Left renal cortex interstitium (tissue), 4 donors: ENCODE data around the gene GDF10. TPM values are rescaled to one million over a fixed set of nuclear protein-coding genes. Genes with fewer than 3 reads are reported as not detected.

Source experiments
- DNase-seq, 4 donors: peaks; one replicate each; pipeline ENCODE4 v3.0.0-alpha.2; 2013; ENCODE audit warnings: low read depth in 4 of 4, low spot score in 2 of 4, missing footprints in 1 of 4
- polyA plus RNA-seq, 4 donors: library from polyadenylated mRNA; unstranded; fragments of 120-200 nt; gene quantifications; one replicate each; pipeline ENCODE4 v1.2.1, GENCODE V29; 2013; ENCODE audit not compliant: insufficient read length in 4 of 4

The GDF10 gene
- polyA plus RNA-seq, 4 donors = 1.2 to 3.1 (median 1.8) TPM

DNA sequence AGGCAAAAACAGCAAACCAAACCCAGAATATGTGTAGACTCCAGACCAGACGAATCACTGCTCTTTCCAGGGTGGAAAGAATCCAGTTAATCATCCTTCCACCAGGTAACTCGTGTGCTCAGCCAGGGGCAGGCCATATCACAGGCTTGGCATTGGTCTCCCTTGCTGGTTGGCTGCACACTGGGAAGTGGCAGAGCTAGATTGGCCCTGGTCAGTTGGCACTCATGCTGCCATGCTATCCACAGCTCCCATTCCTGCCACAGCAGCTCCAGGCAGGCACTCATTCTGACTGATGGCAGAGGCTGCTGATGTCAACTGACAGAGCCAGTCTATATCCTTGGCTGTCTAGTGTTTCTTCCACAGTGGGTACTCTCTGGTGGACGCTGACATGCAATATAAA is 9.7 kb upstream of the GDF10 start:
- DNase-seq = no peak

DNA sequence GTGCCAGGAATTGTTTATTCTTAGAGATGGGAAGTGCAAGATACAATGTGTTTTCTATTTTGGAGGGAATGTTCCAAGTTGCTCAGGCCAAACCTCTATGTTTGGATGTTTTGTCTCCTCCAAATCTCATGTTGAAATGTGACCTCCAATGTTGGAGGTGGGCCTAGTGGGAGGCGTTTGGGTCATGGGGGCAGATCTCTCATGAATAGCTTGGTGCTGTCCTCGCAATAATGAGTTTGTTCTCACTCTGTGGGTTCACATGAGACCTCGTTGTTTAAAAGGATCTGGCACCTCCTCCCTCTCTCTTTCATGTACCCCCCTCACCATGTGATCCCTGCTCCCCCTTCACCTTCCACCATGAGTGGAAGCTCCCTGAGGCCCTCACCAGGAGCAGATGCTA is 8.3 kb upstream of the GDF10 start:
- no peak for DNase-seq

DNA sequence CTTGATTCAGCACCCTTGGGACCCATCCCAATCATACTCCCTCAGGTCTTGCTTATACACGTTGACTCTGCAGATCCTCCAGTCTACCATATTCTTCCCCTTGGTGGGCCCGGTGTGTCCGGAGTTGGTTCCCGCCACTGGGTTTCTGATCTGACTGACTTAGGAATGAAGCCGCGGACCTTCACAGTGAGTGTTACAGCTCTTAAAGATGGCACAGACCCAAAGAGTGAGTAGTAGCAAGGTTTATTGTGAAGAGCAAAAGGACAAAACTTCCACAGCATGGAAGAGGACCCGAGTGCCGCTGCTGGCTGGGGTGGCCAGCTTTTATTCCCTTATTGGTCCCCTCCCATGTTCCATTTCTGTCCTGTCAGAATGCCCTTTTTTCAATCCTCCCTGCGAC is 5.9 kb upstream of the GDF10 start:
- DNase-seq = no peak

DNA sequence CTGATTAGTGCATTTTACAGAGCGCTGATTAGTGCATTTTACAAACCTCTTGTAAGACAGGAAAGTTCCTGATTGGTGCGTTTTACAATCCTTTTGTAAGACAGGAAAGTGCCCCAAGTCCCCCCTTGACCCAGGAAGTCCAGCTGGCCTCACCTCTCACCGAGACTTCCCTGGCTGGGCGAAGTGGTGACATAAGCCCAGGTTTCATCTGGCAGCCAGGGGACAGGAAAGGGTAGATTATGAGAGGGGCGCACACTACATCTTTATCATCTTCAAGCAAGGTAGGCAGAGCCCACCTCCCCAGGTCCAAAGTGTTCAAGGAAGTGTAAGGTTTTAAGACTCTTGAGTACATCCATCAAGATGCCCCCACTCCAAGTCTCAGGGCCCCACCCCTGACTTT is 5.5 kb upstream of the GDF10 start:
- DNase-seq = no peak

DNA sequence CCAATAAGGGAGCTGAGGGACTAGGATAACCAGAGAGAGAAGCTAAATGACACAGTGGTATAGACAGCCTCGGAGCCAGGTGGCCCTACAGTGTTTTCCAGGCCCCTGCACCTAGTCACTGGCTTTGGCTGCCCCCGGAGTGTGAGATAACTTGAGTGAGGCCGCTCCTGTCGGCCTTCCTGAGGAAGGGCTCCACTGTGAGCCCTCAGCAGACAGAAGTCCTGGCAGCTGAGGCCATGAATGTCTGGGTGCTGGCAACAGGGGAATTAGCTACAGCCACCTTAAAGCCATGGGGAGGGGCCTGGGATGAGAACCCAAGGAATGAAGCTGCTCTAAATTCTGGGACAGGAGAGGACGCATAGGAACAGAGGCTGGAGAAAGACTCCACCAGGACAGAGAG is 4.6 kb upstream of the GDF10 start:
- no peak for DNase-seq

DNA sequence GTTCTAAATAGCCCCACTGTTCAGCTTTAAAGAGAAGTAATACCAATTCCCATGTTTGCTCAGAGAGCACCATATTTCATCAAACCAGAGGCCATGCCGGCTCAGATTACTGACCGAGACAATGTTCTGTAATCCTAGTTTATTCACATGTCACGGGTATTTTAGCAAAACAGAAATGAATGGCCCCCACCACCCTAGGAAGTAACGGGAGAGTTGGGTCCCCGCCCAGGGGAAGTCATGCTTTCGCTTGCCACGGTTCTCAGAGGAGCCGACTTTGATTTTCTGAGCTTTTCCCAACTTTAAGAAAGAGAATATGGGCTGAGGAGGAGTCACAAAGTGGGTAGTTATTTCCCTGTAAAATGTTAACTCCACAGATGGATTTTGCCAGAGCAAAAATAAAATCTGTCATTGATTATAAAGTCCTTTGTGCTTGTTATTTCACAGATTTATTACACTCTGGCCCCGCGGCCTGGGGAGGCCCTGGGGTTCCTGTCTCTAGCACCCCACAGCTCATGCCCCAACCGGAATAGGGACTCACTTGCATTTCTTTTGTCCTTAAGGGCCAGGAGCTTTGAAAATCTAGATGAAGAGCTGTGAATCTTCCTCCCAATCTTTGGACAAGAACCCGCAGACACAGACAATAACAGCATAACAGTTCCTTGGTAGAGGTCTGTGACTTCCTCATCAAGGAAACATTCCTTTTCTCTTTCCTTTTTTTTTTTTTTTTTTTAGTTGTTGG is 3.7 kb upstream of the GDF10 start:
- DNase-seq = no peak

DNA sequence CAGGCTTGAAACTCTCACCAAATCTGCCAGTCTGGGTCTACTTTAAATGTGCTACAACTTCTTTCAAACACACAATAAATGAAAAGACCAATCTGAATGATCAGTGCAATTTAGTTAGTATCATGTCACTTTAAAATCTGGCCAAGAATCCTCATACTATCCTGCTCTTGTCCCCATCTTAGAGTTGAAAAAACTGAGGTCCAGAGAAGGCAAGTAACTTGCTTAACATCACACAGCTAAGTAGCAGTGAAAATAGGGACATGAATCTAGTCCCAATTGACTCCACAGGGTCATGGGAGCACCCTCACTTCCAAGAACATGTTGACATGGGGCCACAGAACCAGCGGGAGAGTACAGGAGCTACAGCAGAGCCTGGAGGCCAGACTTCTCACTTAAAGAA is 3.1 kb upstream of the GDF10 start:
- no peak for DNase-seq

DNA sequence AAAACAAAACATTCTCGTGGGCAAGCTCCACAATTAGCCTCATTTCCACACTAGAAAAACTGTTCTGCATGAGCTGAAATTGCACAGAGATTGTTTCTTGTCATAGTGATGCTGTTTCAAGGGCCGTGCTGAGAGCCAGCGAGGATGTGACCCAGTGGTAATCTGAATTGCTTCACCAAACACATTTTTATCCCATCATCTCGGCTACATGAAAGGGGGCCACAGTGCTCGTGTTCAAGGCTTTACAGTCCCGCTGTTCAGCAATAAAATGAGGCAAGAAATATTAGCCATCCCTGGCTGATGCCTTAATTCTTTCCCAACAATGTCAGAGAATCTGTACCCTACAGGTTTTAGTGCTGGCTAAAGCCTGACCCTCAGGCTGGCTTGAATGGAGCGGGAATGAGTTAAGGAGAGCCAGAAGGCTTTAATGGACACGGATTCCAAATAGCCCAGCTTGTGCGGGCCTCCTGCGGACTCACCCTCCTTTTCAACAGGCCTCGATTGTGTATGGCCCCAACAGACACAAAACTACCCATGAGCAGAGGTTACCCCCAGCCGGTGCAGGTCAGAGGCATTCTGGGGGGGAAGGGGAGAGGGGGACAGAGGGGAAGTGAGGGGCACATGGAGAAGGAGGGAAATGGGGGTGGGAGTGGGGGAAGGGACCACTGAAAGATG is 2.0 kb upstream of the GDF10 start:
- DNase-seq = no peak

DNA sequence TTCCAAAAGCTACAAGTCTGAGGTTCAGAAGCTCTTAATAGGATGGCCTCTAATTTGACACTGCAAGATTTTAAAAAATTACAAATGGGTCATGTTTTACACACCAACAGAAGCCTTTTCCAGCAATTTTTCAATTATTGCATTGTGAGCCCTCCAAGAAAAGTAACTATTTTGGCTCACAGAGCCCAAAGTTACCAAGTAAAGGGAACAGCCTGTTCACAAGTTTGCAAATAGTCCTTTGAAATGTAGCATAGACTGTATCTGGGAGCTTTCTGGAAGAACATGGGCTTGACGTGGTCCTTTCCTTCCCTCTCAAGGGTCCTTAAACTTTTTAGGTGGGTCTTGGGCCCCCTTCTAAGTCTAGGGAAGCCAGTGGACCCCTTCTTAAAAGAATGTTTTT is 1.3 kb upstream of the GDF10 start:
- no peak for DNase-seq

DNA sequence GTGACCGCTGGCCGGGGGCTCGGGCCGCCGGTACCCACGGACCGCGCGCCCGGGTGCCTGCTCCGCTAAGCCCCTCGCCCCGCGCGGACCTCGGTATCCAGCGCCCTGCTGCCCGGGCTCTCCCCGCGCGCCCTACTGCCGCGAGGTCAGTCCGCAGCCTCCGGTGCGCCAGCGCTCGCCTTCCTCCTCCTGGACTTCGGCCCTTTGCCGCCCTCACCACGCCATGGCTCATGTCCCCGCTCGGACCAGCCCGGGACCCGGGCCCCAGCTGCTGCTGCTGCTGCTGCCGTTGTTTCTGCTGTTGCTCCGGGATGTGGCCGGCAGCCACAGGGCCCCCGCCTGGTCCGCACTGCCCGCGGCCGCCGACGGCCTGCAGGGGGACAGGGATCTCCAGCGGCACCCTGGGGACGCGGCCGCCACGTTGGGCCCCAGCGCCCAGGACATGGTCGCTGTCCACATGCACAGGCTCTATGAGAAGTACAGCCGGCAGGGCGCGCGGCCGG is 483 bp downstream of the GDF10 start:
- no peak for DNase-seq

DNA sequence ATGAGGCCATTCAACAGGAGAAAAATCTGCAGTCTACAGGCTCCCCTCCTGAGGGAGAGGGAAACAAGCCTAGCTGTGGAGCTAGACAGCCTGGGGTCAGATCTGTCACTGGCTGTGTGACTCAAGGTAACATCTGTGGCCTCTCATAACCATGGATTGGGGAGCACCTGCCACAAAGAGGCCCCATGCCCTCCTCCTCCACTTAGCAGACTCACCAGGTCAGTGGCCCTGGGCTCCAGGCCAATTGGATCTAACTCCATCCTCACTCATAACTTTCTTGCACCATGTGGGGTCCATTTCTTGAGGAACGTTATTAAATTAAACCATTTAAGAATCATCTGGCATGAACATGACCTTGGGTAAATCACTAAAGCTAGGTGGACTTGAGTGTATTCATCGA is 1.8 kb downstream of the GDF10 start:
- no peak for DNase-seq

DNA sequence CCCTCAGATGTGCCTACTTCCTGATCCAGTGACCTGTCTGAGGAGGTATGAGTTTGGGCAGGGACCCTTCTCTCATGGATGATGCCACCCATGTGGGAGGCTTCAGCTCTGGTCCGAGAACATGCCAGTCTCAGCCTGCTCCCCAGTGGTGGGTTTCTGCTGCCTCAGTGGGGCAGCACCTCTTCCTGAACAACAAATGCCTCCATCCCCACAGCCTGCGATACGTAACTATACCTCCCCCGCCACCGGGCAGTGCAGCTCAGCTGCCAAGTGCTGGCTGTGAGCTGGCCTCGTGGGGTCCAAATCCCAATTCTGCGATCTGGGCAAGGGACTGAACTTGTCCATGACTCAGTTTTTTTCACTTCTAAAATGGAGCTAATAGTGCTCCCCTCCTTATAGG is 3.1 kb downstream of the GDF10 start:
- no peak for DNase-seq

DNA sequence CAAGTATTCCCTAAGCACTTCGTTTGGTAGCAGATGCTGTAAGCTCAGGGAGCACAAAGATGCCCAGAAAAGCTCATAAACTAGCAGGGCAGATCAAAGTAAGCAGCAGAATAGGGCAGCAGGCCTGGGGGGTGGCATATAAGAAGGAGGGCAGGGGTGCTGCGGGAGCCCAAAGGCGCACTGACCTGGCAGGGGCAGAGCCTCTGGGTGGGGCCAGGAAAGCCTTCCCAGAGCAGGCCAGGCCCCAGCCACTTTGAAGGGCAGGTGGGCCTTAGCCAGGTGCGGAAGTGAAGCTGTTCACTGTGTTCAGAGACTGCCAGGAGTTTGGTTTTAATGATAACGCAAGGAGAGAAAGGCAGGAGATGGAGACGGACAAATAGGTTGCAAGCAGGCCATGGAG is 3.9 kb downstream of the GDF10 start:
- no peak for DNase-seq

DNA sequence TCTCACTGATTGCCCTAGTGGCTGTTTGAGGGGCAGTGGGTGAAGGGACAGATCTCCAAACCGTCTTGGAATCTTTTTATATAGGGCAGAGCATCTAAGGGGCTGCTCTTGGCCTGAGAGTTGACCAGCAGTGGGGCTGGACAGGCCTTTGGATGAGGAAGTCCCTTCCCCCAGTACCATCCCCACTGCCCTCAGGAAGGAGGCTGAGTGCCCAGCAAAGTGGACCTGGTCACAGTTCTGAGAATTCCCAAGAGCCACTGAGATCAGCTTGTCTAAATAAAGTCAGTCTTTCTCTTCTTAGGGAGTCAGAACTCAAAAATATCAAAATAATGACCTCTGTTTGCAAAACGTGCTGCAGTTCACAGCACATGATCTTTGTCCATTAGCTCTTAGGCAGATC is 5.6 kb downstream of the GDF10 start:
- DNase-seq = no peak

DNA sequence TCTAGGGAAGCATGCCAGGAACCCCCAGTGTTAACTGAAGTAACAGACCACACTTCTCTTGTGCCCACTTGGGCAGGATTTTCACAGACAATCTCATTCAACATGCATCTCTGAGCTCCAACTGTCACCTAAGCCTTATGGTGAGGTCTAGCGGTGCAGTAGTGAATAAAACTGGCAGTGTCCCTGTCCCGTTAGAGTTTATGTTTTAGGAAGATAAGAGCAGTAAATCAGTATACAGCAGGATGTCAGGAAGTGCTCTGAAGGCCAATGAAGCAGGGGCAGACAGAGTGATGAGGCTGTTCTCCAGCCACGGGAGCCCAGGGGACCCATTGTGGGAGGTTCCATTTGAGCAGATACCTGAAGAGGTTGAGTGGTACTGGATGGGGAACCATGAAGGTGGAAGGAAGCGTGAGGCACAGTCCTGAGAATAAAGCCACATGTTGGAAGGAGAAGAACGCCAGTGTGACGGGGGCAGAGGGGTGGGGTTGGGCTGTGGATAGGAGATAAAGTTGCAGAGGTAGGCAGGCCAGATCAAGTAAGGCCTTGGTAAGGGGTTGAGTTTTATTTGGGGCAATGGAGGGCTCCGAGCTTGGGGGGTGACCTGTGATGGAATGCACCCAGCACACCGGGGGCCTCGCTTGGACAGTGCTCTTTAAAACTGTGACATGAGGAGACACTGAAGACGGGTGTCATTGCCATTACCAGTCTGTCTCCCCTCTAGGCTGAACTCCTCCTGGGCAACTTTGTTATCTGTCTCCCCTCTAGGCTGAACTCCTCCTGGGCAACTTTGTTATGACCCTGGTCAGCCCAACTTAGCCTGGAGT is 6.6 kb downstream of the GDF10 start:
- DNase-seq = no peak

DNA sequence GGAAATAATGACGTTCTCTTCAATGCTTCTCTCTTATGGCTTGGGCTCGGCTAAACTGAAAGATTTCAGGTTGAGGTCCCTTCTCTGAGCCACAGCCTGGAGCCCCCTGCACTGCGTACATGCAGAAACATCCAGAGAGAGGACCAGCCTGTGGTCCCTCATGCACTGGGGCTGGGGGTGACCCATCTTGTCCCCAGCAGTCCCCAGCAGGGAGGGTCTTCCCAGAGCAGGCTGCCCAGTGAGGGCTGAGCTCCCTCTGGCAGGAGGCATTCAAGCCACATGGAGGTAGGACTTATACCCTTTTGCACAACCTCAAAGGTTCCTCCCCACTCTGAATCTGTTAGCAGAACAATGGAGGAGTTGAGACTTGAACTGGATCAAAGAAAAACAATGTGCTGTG is 7.4 kb downstream of the GDF10 start:
- DNase-seq = no peak

DNA sequence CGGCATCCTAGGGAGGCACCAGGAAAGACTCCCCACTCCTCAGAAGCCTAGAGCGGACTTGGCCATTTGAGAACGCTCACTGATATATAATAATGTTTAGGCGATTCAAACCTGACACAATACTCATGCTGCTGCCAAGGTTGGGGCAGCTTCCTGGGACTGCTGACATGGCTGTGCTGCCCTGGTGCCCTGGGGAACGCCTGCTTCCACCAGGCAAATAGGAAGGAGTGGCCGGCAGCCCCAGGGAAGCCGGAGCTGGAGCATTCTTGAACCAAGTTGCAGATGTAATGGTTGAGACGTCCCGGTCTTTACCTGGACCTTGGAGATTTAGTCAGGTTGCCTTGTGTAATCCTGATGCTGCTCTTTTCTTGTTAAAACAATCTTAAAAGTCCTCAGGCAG is 8.8 kb downstream of the GDF10 start:
- no peak for DNase-seq

DNA sequence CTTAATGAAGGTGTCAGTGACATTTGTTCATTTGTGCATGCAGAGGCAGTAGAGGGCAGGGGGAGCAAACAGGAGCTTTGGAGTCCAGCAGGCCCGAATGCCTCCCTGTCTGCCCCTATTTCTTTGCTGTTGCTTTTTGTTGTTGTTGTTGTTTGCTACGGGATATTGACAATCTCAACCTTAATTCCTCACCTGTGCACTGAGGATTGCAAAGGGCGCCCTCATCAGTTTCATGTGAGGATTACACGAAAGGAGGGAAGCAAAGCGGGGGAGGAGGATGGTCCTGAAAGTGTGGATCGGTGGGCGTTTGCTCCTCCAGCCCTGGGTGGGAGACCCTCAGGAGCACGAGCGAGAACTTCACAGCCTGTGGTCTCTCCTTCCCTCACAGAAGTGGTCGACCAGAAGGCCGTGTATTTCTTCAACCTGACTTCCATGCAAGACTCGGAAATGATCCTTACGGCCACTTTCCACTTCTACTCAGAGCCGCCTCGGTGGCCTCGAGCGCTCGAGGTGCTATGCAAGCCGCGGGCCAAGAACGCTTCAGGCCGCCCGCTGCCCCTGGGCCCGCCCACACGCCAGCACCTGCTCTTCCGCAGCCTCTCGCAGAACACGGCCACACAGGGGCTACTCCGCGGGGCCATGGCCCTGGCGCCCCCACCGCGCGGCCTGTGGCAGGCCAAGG is 9.6 kb downstream of the GDF10 start:
- no peak for DNase-seq

DNA sequence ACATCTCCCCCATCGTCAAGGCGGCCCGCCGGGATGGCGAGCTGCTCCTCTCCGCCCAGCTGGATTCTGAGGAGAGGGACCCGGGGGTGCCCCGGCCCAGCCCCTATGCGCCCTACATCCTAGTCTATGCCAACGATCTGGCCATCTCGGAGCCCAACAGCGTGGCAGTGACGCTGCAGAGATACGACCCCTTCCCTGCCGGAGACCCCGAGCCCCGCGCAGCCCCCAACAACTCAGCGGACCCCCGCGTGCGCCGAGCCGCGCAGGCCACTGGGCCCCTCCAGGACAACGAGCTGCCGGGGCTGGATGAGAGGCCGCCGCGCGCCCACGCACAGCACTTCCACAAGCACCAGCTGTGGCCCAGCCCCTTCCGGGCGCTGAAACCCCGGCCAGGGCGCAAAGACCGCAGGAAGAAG is 10.1 kb downstream of the GDF10 start:
- DNase-seq = no peak

DNA sequence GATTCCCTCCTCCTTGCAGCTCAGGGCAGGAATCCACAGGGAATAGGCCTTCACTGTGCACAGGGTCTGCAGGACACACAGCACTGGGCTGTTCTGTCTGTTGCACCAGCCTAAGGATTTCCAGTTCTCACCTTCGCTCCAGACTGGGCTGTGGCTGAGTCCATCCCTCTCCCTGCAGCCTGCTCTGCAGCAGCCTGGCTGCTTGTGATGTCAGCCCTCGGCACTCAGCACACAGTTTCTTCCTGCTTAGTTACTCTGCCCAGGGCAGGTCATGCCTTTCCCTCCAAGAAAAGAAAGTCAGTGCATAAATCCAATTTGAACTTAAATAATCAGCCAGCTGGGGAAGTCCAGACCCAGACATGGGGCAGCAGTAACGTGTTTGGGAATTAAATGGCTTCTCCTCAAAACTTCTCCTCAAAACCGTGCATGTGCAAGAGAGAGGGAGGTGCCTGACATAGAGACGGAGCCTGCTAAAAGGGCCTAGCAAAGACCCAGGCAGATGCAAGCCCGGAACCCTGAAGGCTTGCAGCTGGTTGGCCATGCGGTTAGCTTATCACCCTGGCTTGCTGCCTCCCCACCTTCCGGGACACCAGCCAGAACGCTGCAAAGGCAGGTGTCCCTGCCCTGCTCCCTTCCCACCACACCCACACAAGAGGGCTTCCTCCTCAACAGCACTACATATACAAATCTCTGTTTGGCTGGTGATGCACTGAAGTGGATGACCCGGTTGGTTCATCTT is 11.4 kb downstream of the GDF10 start:
- DNase-seq = no peak
